A549 (cell line): ENCODE results near the gene PIK3CB.

ENCODE experiments used
- CHD4 ChIP-seq: fragments of 200-600 bp; sonication (generic); IDR thresholded peaks from 2 replicates; pipeline ENCODE4 v1.6.1; 2016; ENCODE audit warnings: antibody characterized with exemption, mild to moderate bottlenecking, borderline replicate concordance
- PHF8 ChIP-seq: fragments of 200-600 bp; sonication (generic); IDR thresholded peaks from 2 replicates; pipeline ENCODE4 v1.6.1; 2016; ENCODE audit warnings: low read depth, mild to moderate bottlenecking, antibody characterized with exemption, moderate library complexity, borderline replicate concordance
- POLR2A ChIP-seq: IDR thresholded peaks from 2 replicates; pipeline ENCODE4 v1.6.1; 2012; ENCODE audit warnings: mild to moderate bottlenecking, low read length
- TF ChIP-seq, protein P1 (sequence below): fragments of >200 bp; sonication (Bioruptor Twin); formaldehyde crosslinking; IDR thresholded peaks from 3 replicates; pipeline ENCODE4 v1.5.1; 2016

DNA sequence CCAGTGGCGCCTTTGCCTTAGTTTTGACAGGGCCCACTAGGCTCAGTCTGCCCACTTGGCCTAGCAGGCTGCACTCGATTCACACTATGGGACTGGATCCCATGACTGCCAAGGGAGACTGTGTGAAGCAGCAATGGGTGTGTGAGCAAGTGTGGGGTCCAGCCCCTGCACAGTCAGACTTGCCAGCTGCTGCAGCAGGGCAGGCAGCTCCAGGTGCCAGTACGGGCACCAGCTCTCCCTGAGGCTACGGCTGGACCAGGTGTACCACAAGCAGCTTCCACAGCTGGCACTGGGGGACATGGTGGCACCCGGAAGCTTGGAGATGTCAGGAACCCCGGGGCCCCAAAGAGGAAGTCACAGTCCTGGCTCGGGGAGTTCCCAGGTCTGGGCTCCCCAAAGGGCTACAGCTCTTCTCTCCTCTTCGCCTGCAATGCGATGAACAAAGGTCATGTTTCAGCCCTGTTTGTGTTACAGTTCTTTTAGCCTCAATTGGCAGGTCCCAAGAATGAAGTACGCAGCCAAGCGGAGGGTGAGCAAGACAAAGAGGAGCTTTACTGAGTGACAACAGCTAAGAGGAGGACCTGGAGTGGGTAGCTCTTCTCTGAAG lies 67.1 kb downstream of the PIK3CB start:
- TF ChIP-seq CHD4 (no peak), POLR2A (no peak), PHF8 (no peak)
- TF ChIP-seq, protein P1, sequence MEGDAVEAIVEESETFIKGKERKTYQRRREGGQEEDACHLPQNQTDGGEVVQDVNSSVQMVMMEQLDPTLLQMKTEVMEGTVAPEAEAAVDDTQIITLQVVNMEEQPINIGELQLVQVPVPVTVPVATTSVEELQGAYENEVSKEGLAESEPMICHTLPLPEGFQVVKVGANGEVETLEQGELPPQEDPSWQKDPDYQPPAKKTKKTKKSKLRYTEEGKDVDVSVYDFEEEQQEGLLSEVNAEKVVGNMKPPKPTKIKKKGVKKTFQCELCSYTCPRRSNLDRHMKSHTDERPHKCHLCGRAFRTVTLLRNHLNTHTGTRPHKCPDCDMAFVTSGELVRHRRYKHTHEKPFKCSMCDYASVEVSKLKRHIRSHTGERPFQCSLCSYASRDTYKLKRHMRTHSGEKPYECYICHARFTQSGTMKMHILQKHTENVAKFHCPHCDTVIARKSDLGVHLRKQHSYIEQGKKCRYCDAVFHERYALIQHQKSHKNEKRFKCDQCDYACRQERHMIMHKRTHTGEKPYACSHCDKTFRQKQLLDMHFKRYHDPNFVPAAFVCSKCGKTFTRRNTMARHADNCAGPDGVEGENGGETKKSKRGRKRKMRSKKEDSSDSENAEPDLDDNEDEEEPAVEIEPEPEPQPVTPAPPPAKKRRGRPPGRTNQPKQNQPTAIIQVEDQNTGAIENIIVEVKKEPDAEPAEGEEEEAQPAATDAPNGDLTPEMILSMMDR = no peak
